CD4-positive, alpha-beta T cell (primary cell): Measurements from ENCODE around the gene ZRANB3. TPM values are rescaled to one million over a fixed set of nuclear protein-coding genes. Genes with fewer than 3 reads are reported as not detected.

Source experiments
- ATAC-seq: fragments of 200-7000 bp; cut with Tn5 transposase; one replicate; pipeline ENCODE4 v1.10.0; 2022; ENCODE audit warnings: mild to moderate bottlenecking; ENCODE audit not compliant: poor library complexity
- CTCF ChIA-PET: fragments of 350-600 bp; sonication (Branson Sonifier 250); formaldehyde crosslinking; loops from one replicate; lab custom pipeline; 2021; ENCODE audit warnings: antibody characterized with exemption, inconsistent platforms; lab: Charles Lee
- POLR2A ChIA-PET: fragments of 350-600 bp; sonication (Branson Sonifier 250); formaldehyde crosslinking; loops from one replicate; lab custom pipeline; 2021; ENCODE audit warnings: antibody characterized with exemption, inconsistent platforms; lab: Charles Lee
- DNase-seq, 14 experiments: peaks; one replicate each; pipeline ENCODE4 v3.0.0-alpha.2; 2013 to 2020; ENCODE audit warnings: mixed read lengths in 2 of 14
- H3K27ac ChIP-seq, 2 donors: one replicate each; pipeline versions ENCODE4 v1.5.1 to v1.7.0; 2013; ENCODE audit warnings: low read length in 2 of 2, low read depth in 1 of 2, mild to moderate bottlenecking in 1 of 2
- H3K27me3 ChIP-seq, 2 experiments: 1 replicate in 1 of 2; 2 replicates in 1 of 2; pipeline versions ENCODE4 v1.6.1 to v1.7.0; 2013; ENCODE audit warnings: low read length in 2 of 2, control low read depth in 1 of 2, mild to moderate bottlenecking in 1 of 2, moderate library complexity in 1 of 2; ENCODE audit not compliant: insufficient read depth in 2 of 2, control insufficient read depth in 1 of 2
- H3K36me3 ChIP-seq: one replicate; pipeline ENCODE4 v1.6.1; 2013; ENCODE audit warnings: low read length, control low read depth; ENCODE audit not compliant: insufficient read depth
- H3K4me1 ChIP-seq: one replicate; pipeline ENCODE4 v1.6.1; 2013; ENCODE audit warnings: low read length, control low read depth; ENCODE audit not compliant: insufficient read depth
- H3K4me3 ChIP-seq: one replicate; pipeline ENCODE4 v1.5.1; 2013; ENCODE audit warnings: mild to moderate bottlenecking, low read length, moderate library complexity
- H3K9me3 ChIP-seq, 2 experiments: 1 replicate in 1 of 2; 2 replicates in 1 of 2; pipeline versions ENCODE4 v1.6.1 to v1.7.0; 2013; ENCODE audit warnings: low read length in 2 of 2, mild to moderate bottlenecking in 2 of 2, control low read depth in 1 of 2, moderate library complexity in 1 of 2; ENCODE audit not compliant: control insufficient read depth in 1 of 2, insufficient read depth in 1 of 2
- H3K27ac Mint-ChIP-seq: one replicate; pipeline ENCODE4 v1.8.0; 2020; ENCODE audit warnings: mixed read lengths
- H3K27me3 Mint-ChIP-seq: one replicate; pipeline ENCODE4 v1.8.0; 2021; ENCODE audit warnings: mixed read lengths
- H3K36me3 Mint-ChIP-seq: one replicate; pipeline ENCODE4 v1.8.0; 2021; ENCODE audit warnings: low read depth, mixed read lengths
- H3K4me1 Mint-ChIP-seq: one replicate; pipeline ENCODE4 v1.8.0; 2021; ENCODE audit warnings: low read depth, mixed read lengths
- H3K4me3 Mint-ChIP-seq: one replicate; pipeline ENCODE4 v1.8.0; 2020; ENCODE audit warnings: mild to moderate bottlenecking, mixed read lengths
- H3K9me3 Mint-ChIP-seq: one replicate; pipeline ENCODE4 v1.8.0; 2020; ENCODE audit warnings: mixed read lengths
- intact Hi-C, 2 experiments: fragments of 100-400 bp; cut with DNase I in 1 of 2; cut with micrococcal nuclease in 1 of 2; formaldehyde crosslinking; loops; one replicate each; pipeline versions ENCODE4 v1.15.1 to v1.9.0; 2023 to 2025; cut with DNase I, micrococcal nuclease
- total RNA-seq, 174 experiments: library from RNA in 2 of 174; stranded (reverse) in 2 of 174; gene quantifications; one replicate each; pipeline ENCODE4 v1.2.3 and lab custom pipeline; 2021 to 2026
- TF ChIP-seq, protein P1 (sequence below): fragments of 200-600 bp; IDR thresholded peaks from one replicate; pipeline ENCODE4 v1.8.0; 2022; ENCODE audit warnings: antibody characterized with exemption, mild to moderate bottlenecking

ZRANB3 gene
- total RNA-seq, 2 experiments from 2014 or later, result 3.9 to 4.2 TPM

DNA sequence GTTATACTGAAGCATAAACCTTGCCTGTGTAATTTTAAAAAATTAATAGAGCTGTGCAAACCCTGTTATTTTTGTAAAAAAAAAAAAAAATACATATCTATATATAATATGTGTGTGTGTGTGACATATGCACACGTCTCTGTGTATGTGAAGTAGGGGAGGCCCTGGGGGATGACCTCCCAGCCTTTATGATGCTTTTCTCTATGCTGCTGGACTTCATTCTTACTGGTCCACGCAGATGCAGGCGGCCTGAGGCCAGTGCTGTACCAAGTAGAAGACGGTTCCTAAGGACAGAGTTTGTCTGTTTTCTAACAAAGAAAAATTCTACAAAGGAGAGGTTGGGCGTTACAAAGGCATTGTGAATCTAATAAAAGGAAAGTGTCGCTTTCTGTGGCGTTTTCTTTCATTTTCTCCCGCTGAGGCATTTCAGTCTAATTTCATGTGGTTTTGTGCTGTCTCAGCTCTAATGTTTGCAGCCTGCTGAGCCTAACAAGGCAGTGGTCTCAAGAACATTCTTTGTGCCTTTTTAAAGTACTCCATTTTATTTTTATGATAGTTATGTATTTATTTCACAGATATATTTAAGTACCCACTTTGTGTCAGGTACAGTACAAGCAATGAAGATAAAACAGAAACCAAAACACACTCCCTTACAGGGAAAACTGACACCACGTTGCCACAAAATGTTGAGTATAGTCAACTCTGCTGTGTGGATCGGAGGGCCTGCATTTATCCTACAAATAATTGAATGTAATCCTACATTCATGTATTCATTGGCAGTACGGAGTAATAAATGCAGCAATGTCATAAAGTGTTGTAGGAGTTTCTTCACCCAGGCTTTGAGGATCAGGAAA is 360.9 kb downstream of the ZRANB3 start:
- Mint-ChIP-seq H3K9me3 (no peaks in the 10 kb centered on the region), H3K27me3 (no peaks in the 10 kb centered on the region), H3K4me1 (no peaks in the 10 kb centered on the region), H3K4me3 (no peak overlapping the region), H3K27ac (no peak overlapping the region), H3K36me3 (peaks cover 98% of the 10 kb centered on the region)
- peaks cover 63% of the 10 kb centered on the region for H3K36me3 ChIP-seq
- H3K4me3 ChIP-seq, result no peak overlapping the region
- H3K4me1 ChIP-seq, result no peaks in the 10 kb centered on the region
- intact Hi-C loops, result loop anchor here in 1 of 2 experiments (10.0 kb wide), 1 partner anchor 545 kb away; no protein-coding TSS in a partner anchor
- POLR2A ChIA-PET, result no interaction called here
- peak in 1 of 14 experiments; percentile 7 for DNase-seq
- no peak for ATAC-seq
- no peaks in the 10 kb centered on the region for H3K27me3 ChIP-seq
- no peaks in the 10 kb centered on the region for H3K9me3 ChIP-seq
- CTCF ChIA-PET, result no interaction called here
- TF ChIP-seq, protein P1, sequence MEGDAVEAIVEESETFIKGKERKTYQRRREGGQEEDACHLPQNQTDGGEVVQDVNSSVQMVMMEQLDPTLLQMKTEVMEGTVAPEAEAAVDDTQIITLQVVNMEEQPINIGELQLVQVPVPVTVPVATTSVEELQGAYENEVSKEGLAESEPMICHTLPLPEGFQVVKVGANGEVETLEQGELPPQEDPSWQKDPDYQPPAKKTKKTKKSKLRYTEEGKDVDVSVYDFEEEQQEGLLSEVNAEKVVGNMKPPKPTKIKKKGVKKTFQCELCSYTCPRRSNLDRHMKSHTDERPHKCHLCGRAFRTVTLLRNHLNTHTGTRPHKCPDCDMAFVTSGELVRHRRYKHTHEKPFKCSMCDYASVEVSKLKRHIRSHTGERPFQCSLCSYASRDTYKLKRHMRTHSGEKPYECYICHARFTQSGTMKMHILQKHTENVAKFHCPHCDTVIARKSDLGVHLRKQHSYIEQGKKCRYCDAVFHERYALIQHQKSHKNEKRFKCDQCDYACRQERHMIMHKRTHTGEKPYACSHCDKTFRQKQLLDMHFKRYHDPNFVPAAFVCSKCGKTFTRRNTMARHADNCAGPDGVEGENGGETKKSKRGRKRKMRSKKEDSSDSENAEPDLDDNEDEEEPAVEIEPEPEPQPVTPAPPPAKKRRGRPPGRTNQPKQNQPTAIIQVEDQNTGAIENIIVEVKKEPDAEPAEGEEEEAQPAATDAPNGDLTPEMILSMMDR, result no peak
- no peak overlapping the region for H3K27ac ChIP-seq

DNA sequence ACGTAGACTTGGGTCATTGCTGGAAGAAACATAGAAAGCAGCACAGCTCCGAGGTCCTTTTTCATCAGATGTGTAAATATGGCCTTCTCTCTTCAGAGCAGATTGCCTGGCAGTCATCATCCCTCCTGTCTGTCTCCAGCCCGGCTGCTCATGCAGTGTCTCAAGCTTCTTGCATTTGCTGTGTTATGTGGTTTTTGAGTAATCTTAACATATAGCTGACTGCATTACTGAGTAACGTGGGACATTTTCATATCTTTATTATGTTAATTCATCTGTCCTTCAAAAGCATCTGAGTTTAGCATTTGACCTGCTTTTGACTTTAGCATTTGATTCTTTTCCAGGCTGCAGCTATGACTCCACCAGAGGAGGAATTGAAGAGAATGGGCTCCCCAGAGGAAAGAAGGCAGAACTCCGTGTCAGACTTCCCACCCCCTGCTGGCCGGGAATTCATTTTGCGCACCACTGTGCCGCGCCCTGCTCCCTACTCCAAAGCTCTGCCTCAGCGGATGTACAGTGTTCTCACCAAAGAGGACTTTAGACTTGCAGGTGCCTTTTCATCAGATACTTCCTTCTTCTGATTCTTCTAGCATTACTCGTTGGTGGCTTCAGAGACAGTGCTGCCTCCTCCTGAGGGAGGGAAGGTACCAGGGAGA is 362.7 kb downstream of the ZRANB3 start:
- ChIA-PET POLR2A (no interaction called here), CTCF (interaction anchor here (0.6 to 1.8 kb wide), 3 partner anchors 15 to 275 kb away, joined by 3 to 4 read pairs (median 4); no protein-coding TSS in a partner anchor)
- no peaks in the 10 kb centered on the region for H3K4me1 Mint-ChIP-seq
- H3K9me3 Mint-ChIP-seq, result no peaks in the 10 kb centered on the region
- no peak overlapping the region for H3K4me3 Mint-ChIP-seq
- DNase-seq (no peak), ATAC-seq (no peak)
- Histone ChIP-seq H3K4me1 (no peaks in the 10 kb centered on the region), H3K4me3 (no peak overlapping the region), H3K9me3 (no peaks in the 10 kb centered on the region), H3K36me3 (peaks cover 74% of the 10 kb centered on the region), H3K27ac (no peak overlapping the region), H3K27me3 (no peaks in the 10 kb centered on the region)
- TF ChIP-seq, protein P1, result no peak
- peaks cover 97% of the 10 kb centered on the region for H3K36me3 Mint-ChIP-seq
- no peaks in the 10 kb centered on the region for H3K27me3 Mint-ChIP-seq
- intact Hi-C loops, result loop anchor here in 1 of 2 experiments (10.0 kb wide), 1 partner anchor 546 kb away; no protein-coding TSS in a partner anchor
- no peak overlapping the region for H3K27ac Mint-ChIP-seq

DNA sequence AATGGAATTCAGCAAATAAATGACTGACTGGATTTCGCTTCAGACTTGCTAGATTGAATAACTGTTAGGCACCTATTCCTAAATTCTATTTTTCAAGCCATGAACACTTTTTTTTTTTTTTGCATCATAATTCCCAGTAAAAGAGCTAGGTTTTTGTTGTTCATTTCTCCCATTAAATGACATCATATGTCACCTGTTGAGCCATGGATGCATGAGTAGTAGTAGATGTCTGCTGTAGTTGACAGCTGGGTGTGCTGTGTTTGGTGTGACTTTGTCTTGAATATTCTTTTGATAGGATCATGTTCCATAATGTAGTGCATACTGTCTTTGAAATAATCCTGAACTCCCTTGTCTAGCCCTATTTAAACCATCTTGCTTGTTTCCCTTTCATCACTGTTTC is 363.7 kb downstream of the ZRANB3 start:
- H3K9me3 ChIP-seq, result no peaks in the 10 kb centered on the region
- CTCF ChIA-PET, result interaction anchor here (1.0 to 1.8 kb wide), 3 partner anchors 8 to 163 kb away, joined by 3 to 5 read pairs (median 4); no protein-coding TSS in a partner anchor
- POLR2A ChIA-PET, result no interaction called here
- TF ChIP-seq, protein P1, result no peak
- no peaks in the 10 kb centered on the region for H3K9me3 Mint-ChIP-seq
- no peaks in the 10 kb centered on the region for H3K27me3 ChIP-seq
- ATAC-seq, result no peak
- H3K4me3 ChIP-seq, result no peak overlapping the region
- H3K36me3 ChIP-seq, result peaks cover 75% of the 10 kb centered on the region
- DNase-seq, result no peak
- H3K4me1 ChIP-seq, result no peaks in the 10 kb centered on the region
- H3K27ac Mint-ChIP-seq, result no peak overlapping the region
- intact Hi-C loops, result loop anchor here in 1 of 2 experiments (10.0 kb wide), 1 partner anchor 548 kb away; no protein-coding TSS in a partner anchor
- peaks cover 97% of the 10 kb centered on the region for H3K36me3 Mint-ChIP-seq
- no peak overlapping the region for H3K4me3 Mint-ChIP-seq
- no peaks in the 10 kb centered on the region for H3K4me1 Mint-ChIP-seq
- no peak overlapping the region for H3K27ac ChIP-seq
- H3K27me3 Mint-ChIP-seq, result no peaks in the 10 kb centered on the region
